Liver (tissue), 3 donors: ENCODE results near the gene ARX.

Experiments used
- JUND ChIP-seq, 2 donors: IDR thresholded peaks; 2 replicates each; pipeline ENCODE4 v1.6.1; 2016; ENCODE audit warnings: antibody characterized with exemption in 2 of 2
- SP1 ChIP-seq: IDR thresholded peaks from 2 replicates; pipeline ENCODE4 v1.6.1; 2018; ENCODE audit warnings: antibody characterized with exemption, mild to moderate bottlenecking
- TAF1 ChIP-seq: conservative IDR thresholded peaks from 2 replicates; pipeline ENCODE4 v1.6.1; 2016; ENCODE audit warnings: antibody characterized with exemption, mild to moderate bottlenecking
- TF ChIP-seq, protein P1 (sequence below): fragments of 150-350 bp; IDR thresholded peaks from 2 replicates; pipeline ENCODE4 v1.5.1; 2017; ENCODE audit warnings: improper control_type of control experiment, low read depth, low read length; ENCODE audit not compliant: missing input control
- TF ChIP-seq, protein P2 (sequence below): IDR thresholded peaks from 2 replicates; pipeline ENCODE4 v1.6.1; 2016; ENCODE audit warnings: antibody characterized with exemption
- donor health status: healthy.
- donor health status: healthy.

DNA sequence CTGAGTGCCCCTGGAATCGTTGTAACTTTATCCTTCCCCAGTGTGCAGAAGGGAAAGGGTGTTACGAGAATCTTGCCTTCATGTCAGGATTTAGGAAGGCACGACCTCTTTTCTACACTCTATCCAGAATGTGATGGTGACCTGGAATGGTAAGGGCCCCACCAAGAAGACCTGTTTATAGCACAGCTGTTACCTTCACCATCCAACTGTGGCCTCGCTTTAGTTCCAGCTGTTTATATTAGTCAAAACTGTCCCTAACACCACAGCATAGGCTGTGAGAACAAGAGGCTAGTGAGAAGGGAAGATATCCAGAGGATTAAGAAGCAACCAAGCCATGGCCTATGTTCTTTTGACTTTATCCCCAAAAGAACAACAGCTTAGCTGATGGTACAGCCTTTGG, 28.0 kb downstream of the ARX start:
- no peak for TF ChIP-seq JUND (IDR thresholded peaks at IDR 0.05)
- TF ChIP-seq, protein P1, sequence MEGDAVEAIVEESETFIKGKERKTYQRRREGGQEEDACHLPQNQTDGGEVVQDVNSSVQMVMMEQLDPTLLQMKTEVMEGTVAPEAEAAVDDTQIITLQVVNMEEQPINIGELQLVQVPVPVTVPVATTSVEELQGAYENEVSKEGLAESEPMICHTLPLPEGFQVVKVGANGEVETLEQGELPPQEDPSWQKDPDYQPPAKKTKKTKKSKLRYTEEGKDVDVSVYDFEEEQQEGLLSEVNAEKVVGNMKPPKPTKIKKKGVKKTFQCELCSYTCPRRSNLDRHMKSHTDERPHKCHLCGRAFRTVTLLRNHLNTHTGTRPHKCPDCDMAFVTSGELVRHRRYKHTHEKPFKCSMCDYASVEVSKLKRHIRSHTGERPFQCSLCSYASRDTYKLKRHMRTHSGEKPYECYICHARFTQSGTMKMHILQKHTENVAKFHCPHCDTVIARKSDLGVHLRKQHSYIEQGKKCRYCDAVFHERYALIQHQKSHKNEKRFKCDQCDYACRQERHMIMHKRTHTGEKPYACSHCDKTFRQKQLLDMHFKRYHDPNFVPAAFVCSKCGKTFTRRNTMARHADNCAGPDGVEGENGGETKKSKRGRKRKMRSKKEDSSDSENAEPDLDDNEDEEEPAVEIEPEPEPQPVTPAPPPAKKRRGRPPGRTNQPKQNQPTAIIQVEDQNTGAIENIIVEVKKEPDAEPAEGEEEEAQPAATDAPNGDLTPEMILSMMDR, result no peak
- TF ChIP-seq SP1, result no peak
- TF ChIP-seq, protein P2, sequence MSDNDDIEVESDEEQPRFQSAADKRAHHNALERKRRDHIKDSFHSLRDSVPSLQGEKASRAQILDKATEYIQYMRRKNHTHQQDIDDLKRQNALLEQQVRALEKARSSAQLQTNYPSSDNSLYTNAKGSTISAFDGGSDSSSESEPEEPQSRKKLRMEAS, result no peak
- no peak for TF ChIP-seq TAF1
